Measurements from ENCODE around the gene STK36. TPM values are rescaled to one million over a fixed set of nuclear protein-coding genes. Genes with fewer than 3 reads are reported as not detected.

STK36 gene
- 13.9 and 28.7 TPM in 2 replicates for total RNA-seq (2014; rRNA removed; shearing (Covaris generic))

GRCh38 chr2:218671654-218672566 is at the start of gene STK36, which contains the start of gene RNF25:
STK36 (plus strand) TSS chr2:218672086; CDS start chr2:218672830, 744 bp downstream.
RNF25 (minus strand) TSS chr2:218672002; CDS start chr2:218671970, 32 bp downstream.
- DNase-seq (ENCODE audit: low read depth): peak; percentile 90

GRCh38 chr2:218622606-218623365 is 49.1 kb upstream of the STK36 start:
- no peak for DNase-seq (ENCODE audit: low read depth)

- DNase-seq (ENCODE audit: low read depth): no peak
These were observed 48.5 kb upstream of the STK36 start for GRCh38 chr2:218623366-218623705.

- DNase-seq (ENCODE audit: low read depth): no peak
These were observed 45.5 kb upstream of the STK36 start for GRCh38 chr2:218626369-218626768.

DNA sequence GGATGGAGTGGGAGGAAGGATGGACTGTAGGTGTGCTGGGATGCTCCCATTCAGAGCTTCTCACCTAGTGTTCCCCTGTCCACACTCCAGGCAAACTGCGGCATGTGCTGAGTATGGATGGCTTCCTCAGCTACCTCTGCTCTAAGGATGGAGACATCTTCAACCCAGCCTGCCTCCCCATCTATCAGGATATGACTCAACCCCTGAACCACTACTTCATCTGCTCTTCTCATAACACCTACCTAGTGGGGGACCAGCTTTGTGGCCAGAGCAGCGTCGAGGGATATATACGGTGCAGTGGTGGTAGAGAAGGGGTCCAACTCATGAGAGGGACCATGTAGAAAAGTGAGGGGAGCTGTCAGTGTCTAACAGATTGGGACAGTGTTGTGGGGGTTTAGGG is 43.9 kb upstream of the STK36 start:
- DNase-seq (ENCODE audit: low read depth): no peak

- DNase-seq (ENCODE audit: low read depth): peak; percentile 76
These were observed 40.0 kb upstream of the STK36 start for GRCh38 chr2:218631837-218632236.

GRCh38 chr2:218635719-218636118 is 36.2 kb upstream of the STK36 start:
- no peak for DNase-seq (ENCODE audit: low read depth)

- DNase-seq (ENCODE audit: low read depth): no peak
These were observed 33.5 kb upstream of the STK36 start for GRCh38 chr2:218638372-218638771.

GRCh38 chr2:218642121-218642656 is 29.7 kb upstream of the STK36 start:
- no peak for DNase-seq (ENCODE audit: low read depth)

DNA sequence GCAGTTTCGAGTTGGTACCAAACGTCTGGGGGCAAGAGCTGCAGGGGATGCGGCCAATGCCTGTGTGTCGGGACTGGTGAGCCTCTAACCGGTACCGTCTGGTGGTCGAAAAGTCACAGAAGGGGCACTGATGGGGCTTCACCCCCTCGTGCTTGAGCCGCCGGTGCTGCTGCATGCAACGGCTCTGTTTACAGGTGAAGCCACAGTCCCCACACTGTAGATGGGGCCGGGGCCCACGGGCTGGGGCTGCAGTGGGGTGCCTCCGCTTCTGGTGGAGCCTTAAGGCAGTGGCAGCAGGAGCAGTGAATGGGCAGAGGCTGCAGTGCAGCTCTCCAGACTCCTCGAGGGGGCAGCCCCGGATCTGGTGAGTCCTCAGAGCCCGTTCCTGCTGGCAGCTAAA is 29.1 kb upstream of the STK36 start:
- no peak for DNase-seq (ENCODE audit: low read depth)

GRCh38 chr2:218643751-218644310 is 28.1 kb upstream of the STK36 start:
- no peak for DNase-seq (ENCODE audit: low read depth)

GRCh38 chr2:218644721-218645120 is 27.2 kb upstream of the STK36 start:
- DNase-seq (ENCODE audit: low read depth): no peak

DNA sequence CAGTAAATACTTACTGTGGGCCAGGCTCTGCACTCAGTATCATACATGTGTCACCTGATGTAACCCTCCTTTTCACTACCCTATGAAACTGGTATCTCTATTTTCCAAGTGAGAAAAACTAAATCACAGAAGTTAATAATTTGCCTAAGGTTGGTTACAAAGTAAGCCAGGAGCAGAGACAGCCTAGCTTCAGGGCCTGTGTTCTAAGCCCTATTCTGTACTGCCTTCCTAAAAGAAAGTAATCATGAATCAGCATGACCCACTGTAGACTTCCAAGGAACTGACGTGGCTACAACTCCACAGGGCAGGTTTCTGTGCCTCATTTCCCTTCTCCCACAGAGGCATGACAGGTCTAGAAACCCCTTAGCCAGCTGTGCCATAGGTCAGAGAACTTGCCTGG is 26.8 kb upstream of the STK36 start:
- peak; percentile 70 for DNase-seq (ENCODE audit: low read depth)

GRCh38 chr2:218648088-218648786 is 23.6 kb upstream of the STK36 start:
- DNase-seq (ENCODE audit: low read depth): peak; percentile 56

DNA sequence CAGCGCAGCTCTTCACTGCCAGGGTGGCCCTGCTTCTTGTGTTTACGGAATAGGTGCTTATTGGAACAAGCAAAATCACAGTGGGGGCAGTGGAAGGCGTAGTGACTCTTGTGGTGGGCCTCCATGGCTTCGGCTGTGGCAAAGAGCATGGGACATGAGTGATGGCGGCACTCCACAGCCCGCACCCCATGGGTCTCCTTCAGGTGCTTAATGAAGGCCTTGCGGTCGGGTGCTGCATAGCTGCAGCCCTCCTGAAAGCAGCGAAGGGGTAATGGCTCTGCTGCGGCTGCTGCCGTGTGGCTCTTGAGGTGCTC is 23.1 kb upstream of the STK36 start:
- DNase-seq (ENCODE audit: low read depth): no peak

DNA sequence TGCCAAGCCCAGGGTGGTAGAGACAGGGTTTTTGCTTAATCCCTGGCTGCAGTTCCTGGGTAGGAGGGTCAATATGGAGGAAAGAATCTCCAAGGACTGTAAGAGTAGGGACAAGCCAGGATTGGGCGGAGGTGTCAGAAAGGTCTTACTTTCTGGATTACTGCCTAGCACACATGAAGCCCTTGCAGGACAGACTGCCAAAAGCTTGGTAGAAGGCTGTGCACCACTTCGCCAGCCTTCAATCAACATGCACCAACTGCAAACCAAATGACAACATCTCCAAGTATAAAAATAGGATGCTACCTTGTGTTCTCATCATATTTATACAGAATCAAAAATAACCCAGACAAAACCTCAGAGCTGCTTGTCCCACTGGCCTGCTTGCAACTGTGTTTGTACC is 16.1 kb upstream of the STK36 start:
- DNase-seq (ENCODE audit: low read depth): no peak

DNA sequence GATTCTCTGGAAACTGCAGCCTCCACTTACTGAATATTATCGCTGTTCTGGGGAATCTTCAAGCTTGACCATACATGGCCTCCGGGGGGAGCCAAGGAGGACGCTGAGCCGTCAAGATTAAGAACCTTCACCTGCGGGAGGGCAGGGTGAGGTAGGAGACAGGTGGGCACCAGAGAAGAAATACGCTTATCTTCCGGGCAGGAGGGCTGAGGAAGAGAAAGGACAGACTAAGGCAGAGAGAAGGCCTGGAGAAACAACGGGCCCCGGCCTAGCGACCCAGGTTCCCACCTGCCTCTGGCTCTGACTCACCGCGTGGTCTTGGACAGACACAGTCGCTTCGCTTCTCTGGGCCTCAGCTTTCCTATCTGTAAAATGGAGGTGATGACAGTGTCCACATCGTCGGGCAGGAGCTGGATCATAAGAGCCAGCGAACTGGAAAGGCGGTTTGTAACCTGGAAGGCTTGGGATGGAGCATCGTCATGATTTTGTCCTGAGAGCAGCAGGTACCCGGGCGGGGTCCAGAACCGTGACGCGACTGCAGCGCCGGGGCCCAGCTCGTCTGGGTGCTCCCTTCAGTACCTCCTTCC is 13.1 kb upstream of the STK36 start:
- DNase-seq (ENCODE audit: low read depth): peak; percentile 52

DNA sequence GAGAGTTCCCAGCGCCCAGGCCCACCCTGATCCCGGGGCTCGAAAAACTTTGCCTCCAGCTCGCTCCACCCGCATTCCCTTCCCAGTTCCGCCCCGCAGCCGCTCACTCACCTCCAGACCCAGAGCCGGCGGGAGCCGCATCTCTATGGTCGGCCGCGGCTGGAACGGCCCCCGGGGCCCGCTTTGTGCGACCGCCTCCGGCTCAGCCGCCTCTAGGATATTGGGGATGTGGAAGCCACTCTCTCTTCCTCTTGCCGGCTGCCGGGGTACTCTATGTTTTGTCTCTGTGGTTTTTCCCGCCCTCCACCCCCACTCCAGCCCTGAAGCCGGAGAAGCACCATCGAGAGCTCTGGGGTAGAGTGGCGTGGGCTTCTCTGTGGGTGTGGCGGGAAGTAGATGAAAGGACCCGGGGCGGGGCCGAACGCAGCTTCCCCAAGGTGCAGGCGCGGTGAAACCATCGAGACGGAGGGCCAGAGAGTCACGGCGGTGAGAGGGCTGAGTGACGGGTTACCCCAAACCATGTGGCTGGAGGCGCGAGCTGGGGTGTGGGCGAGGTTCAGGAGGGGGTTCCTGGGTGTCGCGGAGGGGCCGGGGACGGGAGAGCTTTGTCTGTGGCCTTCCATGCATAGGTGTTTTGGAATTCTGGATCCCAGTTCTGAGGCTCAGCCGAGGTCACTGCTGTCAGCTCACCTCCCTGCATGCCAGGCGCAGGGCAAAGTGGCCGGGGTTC is 12.5 kb upstream of the STK36 start, which contains the start of the genes BCS1L and ZNF142:
TSS of gene BCS1L (plus strand) at position 426 of the 730 bp plus-strand sequence. CDS start 1,305 bp downstream, outside the sequence.
TSS of gene ZNF142 (minus strand) at position 366 of the 730 bp plus-strand sequence. CDS start 3,194 bp downstream, outside the sequence.
- peak; percentile 94 for DNase-seq (ENCODE audit: low read depth)

DNA sequence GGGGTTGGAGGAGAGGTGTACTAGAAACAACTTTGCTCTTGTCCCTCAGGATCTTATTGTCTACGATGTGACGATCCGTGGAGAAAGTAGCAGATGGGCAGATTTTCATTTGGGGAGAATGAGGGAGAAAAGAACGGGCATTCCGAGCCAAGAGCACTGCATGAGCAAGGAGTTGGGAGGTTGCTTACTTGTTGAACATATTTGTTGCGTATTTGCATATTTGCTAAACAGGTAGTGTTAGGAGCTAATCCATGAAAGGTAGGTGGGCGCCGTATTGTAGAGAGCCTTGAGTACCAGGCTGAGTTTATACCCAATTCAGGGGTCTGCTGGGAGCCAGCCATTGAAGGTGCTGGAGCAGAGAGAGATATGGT is 11.9 kb upstream of the STK36 start:
- DNase-seq (ENCODE audit: low read depth): no peak

DNA sequence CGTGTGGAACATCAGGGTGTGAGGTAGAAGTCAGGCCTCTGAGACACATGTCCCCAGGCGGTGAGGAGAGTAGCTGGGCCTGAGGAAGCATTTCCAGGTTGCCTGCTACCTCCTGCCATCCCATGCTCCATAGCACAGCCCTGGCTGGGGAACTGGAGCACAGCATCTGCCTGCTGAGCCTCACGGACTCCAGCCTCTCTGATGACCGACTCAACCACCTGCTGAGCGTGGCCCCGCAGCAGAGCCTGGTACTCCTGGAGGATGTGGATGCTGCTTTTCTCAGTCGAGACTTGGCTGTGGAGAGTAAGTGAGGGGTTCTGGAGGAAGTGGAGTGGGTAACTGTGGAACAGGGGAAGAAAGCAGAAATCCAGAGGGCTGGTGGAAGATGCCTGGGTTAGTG is 9.5 kb upstream of the STK36 start:
- DNase-seq (ENCODE audit: low read depth): no peak
